Epithelial cell of prostate (primary cell): ENCODE data around the gene DMRTB1.

Source experiments
- DNase-seq: peaks from one replicate; pipeline ENCODE4 v3.0.0-alpha.2; 2011; ENCODE audit warnings: low read depth, low spot score
- H3K27ac ChIP-seq: fragments of 450-650 bp; 2 replicates; pipeline ENCODE4 v1.5.1; 2017; ENCODE audit warnings: mild to moderate bottlenecking

The DMRTB1 gene

GRCh38 chr1:53462769-53463501 lies 3.7 kb downstream of the DMRTB1 start:
- no peak for DNase-seq

GRCh38 chr1:53463961-53464899 lies 5.0 kb downstream of the DMRTB1 start:
- H3K27ac ChIP-seq: no peak overlapping the region
- no peak for DNase-seq

More at GRCh38 chr1:53462769-53463501, 3.7 kb downstream of the DMRTB1 start:
- no peak overlapping the region for H3K27ac ChIP-seq

GRCh38 chr1:53465023-53465957 lies 6.1 kb downstream of the DMRTB1 start:
- DNase-seq: no peak
- H3K27ac ChIP-seq: no peak overlapping the region

- H3K27ac ChIP-seq: no peak overlapping the region
- DNase-seq: no peak
Observed at GRCh38 chr1:53467391-53467790, 8.2 kb downstream of the DMRTB1 start.

- H3K27ac ChIP-seq: no peak overlapping the region
- DNase-seq: no peak
Observed at GRCh38 chr1:53468374-53468773, 9.2 kb downstream of the DMRTB1 start.

- DNase-seq: no peak
Observed at GRCh38 chr1:53469373-53469772, 10.2 kb downstream of the DMRTB1 start.

GRCh38 chr1:53470155-53470554 lies 11.0 kb downstream of the DMRTB1 start:
- no peak for DNase-seq
- H3K27ac ChIP-seq: no peak overlapping the region

More at GRCh38 chr1:53469373-53469772, 10.2 kb downstream of the DMRTB1 start:
- no peak overlapping the region for H3K27ac ChIP-seq

- H3K27ac ChIP-seq: no peak overlapping the region
- DNase-seq: no peak
Observed at GRCh38 chr1:53470584-53470983, 11.4 kb downstream of the DMRTB1 start.

GRCh38 chr1:53471000-53471399 lies 11.8 kb downstream of the DMRTB1 start:
- H3K27ac ChIP-seq: no peak overlapping the region
- DNase-seq: no peak

GRCh38 chr1:53473463-53473862 lies 14.3 kb downstream of the DMRTB1 start:
- no peak overlapping the region for H3K27ac ChIP-seq
- DNase-seq: no peak

GRCh38 chr1:53475664-53476063 lies 16.5 kb downstream of the DMRTB1 start:
- no peak overlapping the region for H3K27ac ChIP-seq
- DNase-seq: no peak

- H3K27ac ChIP-seq: no peak overlapping the region
- DNase-seq: no peak
Observed at GRCh38 chr1:53476579-53476978, 17.4 kb downstream of the DMRTB1 start.

GRCh38 chr1:53477651-53478501 lies 18.7 kb downstream of the DMRTB1 start:
- no peak for DNase-seq
- no peak overlapping the region for H3K27ac ChIP-seq

GRCh38 chr1:53478502-53478818 lies 19.3 kb downstream of the DMRTB1 start:
- no peak overlapping the region for H3K27ac ChIP-seq
- DNase-seq: no peak

- H3K27ac ChIP-seq: no peak overlapping the region
- DNase-seq: no peak
Observed at GRCh38 chr1:53480678-53481077, 21.5 kb downstream of the DMRTB1 start.

GRCh38 chr1:53481456-53481855 lies 22.3 kb downstream of the DMRTB1 start:
- DNase-seq: no peak
- no peak overlapping the region for H3K27ac ChIP-seq

GRCh38 chr1:53482441-53483153 lies 23.4 kb downstream of the DMRTB1 start:
- H3K27ac ChIP-seq: no peak overlapping the region

GRCh38 chr1:53483170-53483569 lies 24.0 kb downstream of the DMRTB1 start:
- H3K27ac ChIP-seq: no peak overlapping the region
- no peak for DNase-seq

More at GRCh38 chr1:53482441-53483153, 23.4 kb downstream of the DMRTB1 start:
- no peak for DNase-seq

- no peak overlapping the region for H3K27ac ChIP-seq
- no peak for DNase-seq
Observed at GRCh38 chr1:53483656-53484055, 24.5 kb downstream of the DMRTB1 start.
